Heart right ventricle (tissue), 16 donors: ENCODE data around the gene MRPL1. TPM values are rescaled to one million over a fixed set of nuclear protein-coding genes. Genes with fewer than 3 reads are reported as not detected.
"Not testable (repeated sequence)": the region's sequence is repeated elsewhere in the genome, so short reads cannot be mapped to it uniquely, and the experiment has no call there.

Source experiments
- ATAC-seq, 8 donors: fragments of 200-7000 bp; cut with Tn5 transposase; one replicate each; pipeline ENCODE4 v1.9.1; 2020; ENCODE audit warnings: mild to moderate bottlenecking in 8 of 8, moderate library complexity in 8 of 8, moderate number of reproducible peaks in 1 of 8
- DNase-seq, 2 donors: peaks; one replicate each; pipeline ENCODE4 v3.0.0-alpha.2; 2020
- H3K27ac ChIP-seq, 10 donors: fragments of 200-600 bp; sonication (generic) in 2 of 10; one replicate each; pipeline versions ENCODE4 v1.5.0 to v1.8.0; 2020 to 2022; ENCODE audit warnings: mild to moderate bottlenecking in 3 of 10
- H3K27me3 ChIP-seq, 7 donors: fragments of 200-600 bp; one replicate each; pipeline ENCODE4 v1.8.0; 2021 to 2022; ENCODE audit warnings: mild to moderate bottlenecking in 2 of 7
- H3K36me3 ChIP-seq, 9 donors: fragments of 200-600 bp; sonication (generic) in 1 of 9; one replicate each; pipeline versions ENCODE4 v1.5.0 to v1.8.0; 2020 to 2022; ENCODE audit warnings: mild to moderate bottlenecking in 2 of 9
- H3K4me1 ChIP-seq, 9 donors: fragments of 200-600 bp; sonication (generic) in 1 of 9; one replicate each; pipeline versions ENCODE4 v1.5.0 to v1.8.0; 2020 to 2022; ENCODE audit warnings: mild to moderate bottlenecking in 4 of 9
- H3K4me3 ChIP-seq, 10 donors: fragments of 200-600 bp; sonication (generic) in 2 of 10; one replicate each; pipeline versions ENCODE4 v1.5.0 to v1.8.0; 2020 to 2022; ENCODE audit warnings: mild to moderate bottlenecking in 7 of 10, moderate library complexity in 2 of 10
- H3K9me3 ChIP-seq, 11 donors: fragments of 200-600 bp in 10 of 11; sonication (generic) in 2 of 11; one replicate each; pipeline versions ENCODE4 v1.5.0 to v1.8.0; 2013 to 2022; ENCODE audit warnings: mild to moderate bottlenecking in 2 of 11, control low read depth in 1 of 11, moderate library complexity in 1 of 11
- WGBS, 2 donors: extraction: QIAGEN DNeasy Blood & Tissue Kit; methylation state at CpG; one replicate each; pipeline ENCODE4 v1.1.7; 2013; ENCODE audit warnings: inconsistent platforms in 1 of 2; 5-methylcytosine and 5-hydroxymethylcytosine counted together
- intact Hi-C, 10 donors: fragments of 100-400 bp; cut with DNase I; formaldehyde crosslinking; loops; one replicate each; pipeline versions ENCODE4 v1.11.1 to v1.14.2; 2022
- polyA plus RNA-seq, 2 donors: library from polyadenylated mRNA; stranded (reverse); fragments of 200-250 nt; gene quantifications; one replicate each; pipeline ENCODE4 v1.2.3, GENCODE V29; 2013
- total RNA-seq, 10 donors: library from RNA; stranded (reverse); fragmentation: NEBNext Ultra II Directional in 3 of 10; extraction: Animal tissue kit (Norgen Biotek cat#: 25700) in 3 of 10; gene quantifications; one replicate each; pipeline versions ENCODE4 v1.2.1 to v1.2.4, GENCODE V29; 2021 to 2023
- TF ChIP-seq, protein P1 (sequence below), 9 donors: fragments of 200-600 bp; sonication (generic) in 2 of 9; IDR thresholded peaks; one replicate each; pipeline versions ENCODE4 v1.5.0 to v1.8.0; 2021 to 2022; ENCODE audit warnings: antibody characterized with exemption in 9 of 9, mild to moderate bottlenecking in 5 of 9, moderate library complexity in 1 of 9
- donor health status: Arrhythmogenic right ventricular cardiomyopathy.
- donor health status: ischemic (EF 13 %, LVEDD 7.1; RV severe dilation, severe dysfunction).
- donor health status: healthy with polysubstance abuse.
- donor health status: DM: no; HTN: yes; CAD: no.
- donor health status: DM: no; HTN: no; CAD: no.
- donor health status: ischemic (EF 25% LVEDD 6.9; RV normal size, moderate dysfunction).
- donor health status: ischemic (EF 25% LVEDD 5.7; RV mildly dilated, moderate dysfunction).
- donor health status: healthy.
- donor health status: DM: yes; HTN: yes; CAD: no.
- donor health status: Ischemic cardiomyopathy.
- donor health status: ischemic (EF 35%, LVEDD 5.7; RV mildly dilated, moderate dysfunction).
- donor health status: nonischemic (EF 11% LVEDD 7.7; RV severe dilation, severe dysfunction).
- donor health status: DM: yes; HTN: yes; CAD: no.
- donor health status: PGD.
- donor health status: ischemic (EF 29% LVEDD 5.4; RV normal size, mild dysfunction).
- donor health status: nonischemic (EF 23%, LVEDD 6.1; RV moderate dilation, normal function).

Gene MRPL1
- total and polyA plus RNA-seq, 12 donors: 29.1 to 57.6 (median 45.8) TPM

DNA sequence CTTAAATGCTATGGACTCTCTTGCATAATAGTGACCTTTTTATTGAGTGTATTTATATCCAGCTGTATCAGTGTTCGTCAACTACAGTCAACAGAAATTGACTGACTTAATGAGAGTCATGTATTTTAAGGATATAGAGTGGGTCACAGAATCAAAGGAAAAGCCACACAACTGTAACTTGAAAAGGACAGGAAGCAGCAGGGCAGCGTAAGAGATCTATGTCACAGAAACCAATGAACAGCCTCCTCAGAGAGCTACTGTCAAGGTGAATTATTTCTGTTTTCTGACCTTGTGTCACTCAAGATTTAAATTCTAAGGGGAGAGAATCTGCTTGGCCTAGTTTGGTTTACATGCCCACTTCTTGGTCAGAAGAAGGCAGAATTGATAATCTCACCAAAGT lies 100.4 kb downstream of the MRPL1 start:
- Histone ChIP-seq H3K27ac (no peak overlapping the region), H3K9me3 (peaks cover 0 to 3% (median 0%) of the 10 kb centered on the region in 11 donors), H3K4me3 (no peak overlapping the region), H3K27me3 (no peaks in the 10 kb centered on the region), H3K4me1 (peaks cover 0 to 5% (median 0%) of the 10 kb centered on the region in 9 donors), H3K36me3 (no peaks in the 10 kb centered on the region)
- intact Hi-C loops: loop anchor here in 6 of 10 donors (5.0 to 10.0 kb wide), 3 partner anchors 552 to 902 kb away; no protein-coding TSS in a partner anchor
- TF ChIP-seq, protein P1, sequence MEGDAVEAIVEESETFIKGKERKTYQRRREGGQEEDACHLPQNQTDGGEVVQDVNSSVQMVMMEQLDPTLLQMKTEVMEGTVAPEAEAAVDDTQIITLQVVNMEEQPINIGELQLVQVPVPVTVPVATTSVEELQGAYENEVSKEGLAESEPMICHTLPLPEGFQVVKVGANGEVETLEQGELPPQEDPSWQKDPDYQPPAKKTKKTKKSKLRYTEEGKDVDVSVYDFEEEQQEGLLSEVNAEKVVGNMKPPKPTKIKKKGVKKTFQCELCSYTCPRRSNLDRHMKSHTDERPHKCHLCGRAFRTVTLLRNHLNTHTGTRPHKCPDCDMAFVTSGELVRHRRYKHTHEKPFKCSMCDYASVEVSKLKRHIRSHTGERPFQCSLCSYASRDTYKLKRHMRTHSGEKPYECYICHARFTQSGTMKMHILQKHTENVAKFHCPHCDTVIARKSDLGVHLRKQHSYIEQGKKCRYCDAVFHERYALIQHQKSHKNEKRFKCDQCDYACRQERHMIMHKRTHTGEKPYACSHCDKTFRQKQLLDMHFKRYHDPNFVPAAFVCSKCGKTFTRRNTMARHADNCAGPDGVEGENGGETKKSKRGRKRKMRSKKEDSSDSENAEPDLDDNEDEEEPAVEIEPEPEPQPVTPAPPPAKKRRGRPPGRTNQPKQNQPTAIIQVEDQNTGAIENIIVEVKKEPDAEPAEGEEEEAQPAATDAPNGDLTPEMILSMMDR (IDR thresholded peaks at IDR 0.05): no peak
- WGBS, 2 donors: 88 to 96% methylated on average over 2 of the region's 2 CpGs
- no peak for ATAC-seq
- DNase-seq: no peak

DNA sequence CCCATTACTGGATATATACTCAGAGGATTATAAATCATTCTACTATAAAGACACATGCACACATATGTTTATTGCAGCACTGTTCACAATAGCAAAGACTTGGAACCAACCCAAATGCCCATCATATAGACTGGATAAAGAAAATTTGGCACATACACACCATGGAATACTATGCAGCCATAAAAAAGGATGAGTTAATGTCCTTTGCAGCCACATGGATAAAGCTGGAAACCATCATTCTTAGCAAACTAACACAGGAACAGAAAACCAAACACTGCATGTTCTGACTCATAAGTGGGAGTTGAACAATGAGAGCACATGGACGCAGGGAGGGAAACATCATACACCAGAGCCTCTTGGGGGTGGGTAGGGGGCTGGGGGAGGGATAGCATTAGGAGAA lies 111.0 kb downstream of the MRPL1 start:
- DNase-seq, H3K27me3 ChIP-seq, H3K9me3 ChIP-seq, intact Hi-C loops, H3K4me3 ChIP-seq, ATAC-seq, H3K36me3 ChIP-seq, H3K4me1 ChIP-seq, H3K27ac ChIP-seq: not testable (repeated sequence)
- WGBS, 2 donors: 90 to 100% methylated on average over 1 of the region's 1 CpG

DNA sequence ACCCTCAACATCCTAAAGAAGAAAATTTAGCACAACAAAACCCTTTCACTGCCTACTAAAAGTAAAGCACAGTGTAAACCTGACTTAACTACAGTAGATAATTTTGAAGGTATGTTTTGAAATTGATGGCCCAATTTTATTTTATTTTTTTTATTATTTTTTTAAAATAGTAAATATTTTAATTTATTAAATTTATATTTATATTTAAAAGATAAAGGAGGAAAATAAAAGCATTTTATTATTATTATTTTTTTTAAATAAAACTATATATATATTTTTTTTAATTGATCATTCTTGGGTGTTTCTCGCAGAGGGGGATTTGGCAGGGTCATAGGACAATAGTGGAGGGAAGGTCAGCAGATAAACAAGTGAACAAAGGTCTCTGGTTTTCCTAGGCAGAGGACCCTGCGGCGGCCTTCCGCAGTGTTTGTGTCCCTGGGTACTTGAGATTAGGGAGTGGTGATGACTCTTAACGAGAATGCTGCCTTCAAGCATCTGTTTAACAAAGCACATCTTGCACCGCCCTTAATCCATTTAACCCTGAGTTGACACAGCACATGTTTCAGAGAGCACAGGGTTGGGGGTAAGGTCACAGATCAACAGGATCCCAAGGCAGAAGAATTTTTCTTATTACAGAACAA lies 120.4 kb downstream of the MRPL1 start:
- not testable (repeated sequence) for ATAC-seq, H3K27ac ChIP-seq, H3K4me3 ChIP-seq, DNase-seq, H3K36me3 ChIP-seq, H3K9me3 ChIP-seq, H3K4me1 ChIP-seq, H3K27me3 ChIP-seq
- intact Hi-C loops: loop anchor here in 1 of 10 donors (10.0 kb wide), 1 partner anchor 532 kb away; no protein-coding TSS in a partner anchor
- WGBS, 2 donors: 67% methylated on average over 6 of the region's 6 CpGs

DNA sequence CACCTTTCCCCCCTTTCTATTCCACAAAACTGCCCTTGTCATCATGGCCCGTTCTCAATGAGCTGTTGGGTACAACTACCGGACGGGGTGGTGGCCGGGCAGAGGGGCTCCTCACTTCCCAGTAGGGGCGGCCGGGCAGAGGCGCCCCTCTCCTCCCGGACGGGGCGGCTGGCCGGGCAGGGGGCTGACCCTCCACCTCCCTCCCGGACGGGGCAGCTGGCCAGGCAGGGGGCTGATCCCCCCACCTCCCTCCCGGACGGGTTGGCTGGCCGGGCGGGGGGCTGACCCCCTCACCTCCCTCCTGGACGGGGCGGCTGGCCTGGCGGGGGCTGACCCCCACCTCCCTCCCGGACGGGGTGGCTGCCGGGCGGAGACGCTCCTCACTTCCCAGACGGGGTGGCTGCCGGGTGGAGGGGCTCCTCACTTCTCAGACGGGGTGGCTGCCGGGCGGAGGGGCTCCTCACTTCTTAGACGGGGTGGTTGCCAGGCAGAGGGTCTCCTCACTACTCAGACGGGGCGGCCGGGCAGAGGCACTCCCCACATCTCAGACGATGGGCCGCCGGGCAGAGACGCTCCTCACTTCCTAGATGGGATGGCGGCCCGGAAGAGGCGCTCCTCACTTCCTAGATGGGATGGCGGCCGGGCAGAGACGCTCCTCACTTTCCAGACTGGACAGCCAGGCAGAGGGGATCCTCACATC lies 121.1 kb downstream of the MRPL1 start:
- not testable (repeated sequence) for ATAC-seq, H3K27ac ChIP-seq, H3K4me3 ChIP-seq, H3K36me3 ChIP-seq, H3K9me3 ChIP-seq, DNase-seq, H3K27me3 ChIP-seq, H3K4me1 ChIP-seq
- 97% methylated on average over 33 of the region's 44 CpGs for WGBS, 2 donors
- intact Hi-C loops: loop anchor here in 1 of 10 donors (10.0 kb wide), 1 partner anchor 531 kb away; no protein-coding TSS in a partner anchor

DNA sequence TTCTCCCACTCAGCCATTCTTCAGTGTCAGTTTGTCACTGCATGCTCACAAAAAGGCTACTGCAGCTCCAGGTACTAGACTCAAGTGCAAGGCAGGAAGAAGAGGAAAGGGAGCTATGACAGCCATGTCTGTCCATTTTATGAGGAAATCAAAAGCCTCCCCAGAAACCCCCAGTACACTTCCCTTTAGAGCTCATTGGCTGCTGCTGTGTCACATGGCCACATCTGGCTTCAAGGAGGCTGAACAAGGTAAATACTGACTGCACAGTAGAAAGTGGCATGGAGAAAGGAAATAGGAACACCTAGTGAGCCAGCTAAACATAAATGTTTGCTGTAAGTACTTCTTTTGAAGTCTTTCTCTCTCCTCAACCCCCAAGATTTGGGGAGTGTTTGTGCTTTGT lies 127.3 kb downstream of the MRPL1 start:
- Histone ChIP-seq H3K27me3 (no peaks in the 10 kb centered on the region), H3K36me3 (no peaks in the 10 kb centered on the region), H3K27ac (no peak overlapping the region), H3K4me3 (no peak overlapping the region), H3K4me1 (peaks cover 0 to 4% (median 0%) of the 10 kb centered on the region in 9 donors), H3K9me3 (no peaks in the 10 kb centered on the region)
- intact Hi-C loops: loop anchor here in 6 of 10 donors (10.0 kb wide), 2 partner anchors 65 to 525 kb away; partner anchors contain the start of gene FRAS1 (in 1 of the 6)
- DNase-seq: no peak
- no peak for ATAC-seq
- TF ChIP-seq, protein P1 (IDR thresholded peaks at IDR 0.05): no peak

DNA sequence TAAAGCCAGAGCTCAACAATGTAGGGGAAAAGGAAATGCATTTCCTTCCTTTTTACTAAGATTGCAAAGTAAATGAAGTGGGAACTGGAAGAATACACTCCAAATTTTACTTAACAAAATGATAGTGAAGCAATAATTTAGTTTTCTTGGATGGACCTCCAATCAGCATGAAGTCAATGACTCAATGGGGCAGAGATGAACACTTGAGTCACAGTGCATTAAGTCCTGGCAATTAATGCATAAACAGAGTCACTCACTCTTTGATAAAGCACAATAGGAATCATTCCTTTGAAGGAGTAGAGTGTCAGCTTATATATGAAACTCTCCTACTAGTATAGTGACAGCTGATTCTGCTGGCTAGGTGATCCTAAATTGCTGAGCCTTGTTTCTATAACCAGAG lies 127.8 kb downstream of the MRPL1 start:
- no peak for ATAC-seq
- Histone ChIP-seq H3K4me3 (no peak overlapping the region), H3K9me3 (no peaks in the 10 kb centered on the region), H3K36me3 (no peaks in the 10 kb centered on the region), H3K27me3 (no peaks in the 10 kb centered on the region), H3K27ac (no peak overlapping the region), H3K4me1 (peaks cover 0 to 4% (median 0%) of the 10 kb centered on the region in 9 donors)
- TF ChIP-seq, protein P1 (IDR thresholded peaks at IDR 0.05): no peak
- no peak for DNase-seq
- intact Hi-C loops: loop anchor here in 5 of 10 donors (10.0 kb wide), 2 partner anchors 64 to 524 kb away; partner anchors contain the start of gene FRAS1 (in 1 of the 5)
